AG09319 (cell line): ENCODE data around the gene ATG10.

Source experiments
- DNase-seq: peaks from one replicate; pipeline ENCODE4 v3.0.0-alpha.2; 2010; ENCODE audit warnings: low read depth; ENCODE audit errors: extremely low read depth
- TF ChIP-seq, protein P1 (sequence below): IDR thresholded peaks from 2 replicates; pipeline ENCODE4 v1.5.1; 2011; ENCODE audit warnings: low read depth, mild to moderate bottlenecking, inconsistent platforms, low read length, moderate library complexity

Gene ATG10

DNA sequence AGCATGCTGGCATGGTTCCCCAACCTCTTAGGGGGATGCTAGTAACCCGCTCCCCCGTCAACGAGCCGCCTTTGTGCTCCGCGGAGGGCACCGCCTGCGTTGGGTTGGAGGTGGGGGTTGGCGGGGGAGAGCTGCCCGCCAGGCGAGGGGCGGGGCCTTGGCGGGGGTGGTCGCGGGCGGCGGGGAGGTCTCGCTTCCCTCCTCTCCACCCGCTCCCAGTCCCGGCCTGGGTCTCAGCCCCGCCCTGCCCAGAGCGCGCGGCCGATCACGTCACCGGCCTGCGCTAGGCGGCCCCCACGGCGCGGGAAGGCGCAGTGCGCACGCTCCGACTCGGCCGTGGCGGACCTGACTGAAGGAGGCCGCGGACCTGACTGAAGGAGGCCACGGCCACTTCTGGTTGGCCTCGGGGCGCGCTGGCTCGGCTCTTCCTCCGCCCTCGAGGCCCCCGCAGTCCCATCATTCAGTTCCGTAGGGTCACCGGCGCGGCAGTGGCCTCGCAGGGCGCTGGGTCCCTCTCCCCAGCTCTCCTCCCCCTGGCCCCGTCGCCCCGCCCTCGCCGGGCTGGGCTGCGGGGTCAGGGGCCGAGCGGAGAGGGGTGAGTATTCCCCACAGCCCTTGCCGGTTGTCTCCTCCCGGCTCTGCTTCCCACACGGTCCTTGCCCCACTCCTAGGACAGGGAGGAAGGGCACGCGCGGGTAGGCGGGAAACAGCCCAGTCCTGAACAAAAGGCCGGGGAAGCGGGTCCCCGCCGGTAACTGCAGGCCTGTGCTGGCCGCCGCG is at the start of gene ATG10:
Gene ATG10, plus strand, starts transcription at position 312 of the 780 bp plus-strand sequence. CDS start 15,548 bp downstream, outside the sequence.
- TF ChIP-seq, protein P1, sequence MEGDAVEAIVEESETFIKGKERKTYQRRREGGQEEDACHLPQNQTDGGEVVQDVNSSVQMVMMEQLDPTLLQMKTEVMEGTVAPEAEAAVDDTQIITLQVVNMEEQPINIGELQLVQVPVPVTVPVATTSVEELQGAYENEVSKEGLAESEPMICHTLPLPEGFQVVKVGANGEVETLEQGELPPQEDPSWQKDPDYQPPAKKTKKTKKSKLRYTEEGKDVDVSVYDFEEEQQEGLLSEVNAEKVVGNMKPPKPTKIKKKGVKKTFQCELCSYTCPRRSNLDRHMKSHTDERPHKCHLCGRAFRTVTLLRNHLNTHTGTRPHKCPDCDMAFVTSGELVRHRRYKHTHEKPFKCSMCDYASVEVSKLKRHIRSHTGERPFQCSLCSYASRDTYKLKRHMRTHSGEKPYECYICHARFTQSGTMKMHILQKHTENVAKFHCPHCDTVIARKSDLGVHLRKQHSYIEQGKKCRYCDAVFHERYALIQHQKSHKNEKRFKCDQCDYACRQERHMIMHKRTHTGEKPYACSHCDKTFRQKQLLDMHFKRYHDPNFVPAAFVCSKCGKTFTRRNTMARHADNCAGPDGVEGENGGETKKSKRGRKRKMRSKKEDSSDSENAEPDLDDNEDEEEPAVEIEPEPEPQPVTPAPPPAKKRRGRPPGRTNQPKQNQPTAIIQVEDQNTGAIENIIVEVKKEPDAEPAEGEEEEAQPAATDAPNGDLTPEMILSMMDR = no peak
- peak; percentile 85 for DNase-seq

DNA sequence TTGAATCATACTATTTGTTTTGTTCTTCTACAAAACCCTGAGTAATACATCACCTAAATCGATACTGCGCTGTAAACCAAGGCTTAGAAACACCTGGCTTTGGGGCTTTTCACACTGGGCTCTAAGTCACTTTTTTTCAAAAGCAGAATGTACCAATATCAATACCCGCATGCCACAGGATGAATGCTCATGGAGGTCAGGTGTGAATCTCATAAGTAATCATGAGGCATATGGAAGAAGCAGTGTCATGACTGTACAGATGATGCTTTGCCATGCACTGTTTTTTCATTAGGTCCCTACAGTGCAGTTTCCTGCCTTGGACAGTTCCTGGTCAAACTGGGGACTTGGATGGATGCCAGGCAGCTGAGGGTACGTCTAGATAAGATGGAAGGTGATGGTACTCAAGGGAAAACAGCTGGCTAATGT is 49.0 kb upstream of the ATG10 start:
- TF ChIP-seq, protein P1 = no peak

DNA sequence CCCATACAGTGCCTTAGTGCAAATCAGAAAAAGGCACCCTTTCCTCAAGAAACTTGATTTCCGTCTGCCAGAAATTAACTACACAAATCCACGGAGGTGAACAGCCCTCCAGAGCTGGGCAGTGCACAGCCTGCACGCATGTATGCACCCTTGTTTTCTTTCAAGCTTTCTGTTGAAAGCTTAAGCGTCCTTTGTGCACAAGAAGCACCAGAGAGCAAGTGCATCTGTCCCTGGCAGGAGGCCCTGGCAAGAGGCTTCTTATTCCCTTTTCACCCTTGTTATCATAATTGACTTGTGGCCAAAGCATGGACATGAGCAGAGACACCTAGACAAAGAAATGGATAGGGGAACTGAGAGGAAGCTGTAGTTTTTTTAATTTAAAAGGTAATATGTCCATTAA is 47.4 kb upstream of the ATG10 start:
- DNase-seq = no peak
- TF ChIP-seq, protein P1 = no peak

More for the DNA sequence above, 49.0 kb upstream of the ATG10 start:
- no peak for DNase-seq

DNA sequence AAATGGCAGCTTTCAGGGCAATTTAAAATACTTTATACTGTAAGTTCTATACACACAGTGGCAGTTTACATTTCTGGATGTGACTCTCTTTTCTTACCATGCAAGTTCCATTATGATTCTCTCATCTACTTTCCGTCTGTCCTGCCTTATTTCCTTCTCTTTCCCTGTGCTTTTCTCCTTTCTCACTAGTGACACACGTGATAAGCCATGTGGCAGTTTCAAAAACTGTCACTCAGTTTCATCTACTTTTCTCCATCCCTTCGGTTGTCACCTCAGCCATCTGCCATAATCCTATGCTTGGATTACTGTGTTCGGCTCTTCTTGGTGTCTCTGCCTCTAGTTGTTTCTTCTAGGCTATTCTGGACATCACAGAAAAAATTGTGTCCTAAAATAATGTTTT is 46.8 kb upstream of the ATG10 start:
- no peak for DNase-seq
- TF ChIP-seq, protein P1 = no peak

DNA sequence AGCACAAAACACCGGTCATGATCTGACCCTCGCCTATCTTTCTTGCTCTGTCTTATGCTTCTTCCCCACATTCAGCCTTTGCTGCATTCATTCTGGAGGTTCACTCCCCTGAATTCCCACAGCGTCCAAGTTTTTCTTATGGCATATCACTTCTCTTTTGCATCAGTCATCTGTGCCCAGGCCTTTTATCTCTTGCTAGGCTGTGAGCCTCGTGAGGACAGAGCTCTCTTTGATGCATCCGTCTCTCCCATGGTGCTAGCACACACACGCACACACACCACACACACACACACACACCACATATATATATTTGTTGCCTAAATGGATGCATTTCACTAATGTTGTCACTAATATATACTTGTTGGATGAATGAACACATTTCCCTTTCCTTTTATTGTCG is 45.8 kb upstream of the ATG10 start:
- TF ChIP-seq, protein P1 = no peak

DNA sequence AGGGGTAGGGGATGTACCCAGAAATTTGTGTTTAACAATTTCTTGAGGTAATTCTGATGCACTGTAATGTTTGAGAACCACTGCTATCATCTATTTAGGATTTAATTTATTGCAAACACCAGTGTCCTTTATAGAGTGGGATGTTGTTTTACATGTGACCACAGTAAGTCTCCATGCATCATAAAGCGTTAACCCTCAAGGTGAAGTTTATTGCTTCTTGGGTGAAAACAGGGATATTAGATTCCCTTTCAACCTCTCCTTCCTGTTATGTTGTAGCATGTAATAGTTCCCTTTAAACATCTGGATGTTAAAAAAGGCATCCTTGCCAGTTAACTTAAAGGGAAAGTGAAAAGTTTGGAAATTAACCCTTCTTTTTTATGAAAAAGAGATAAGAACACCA is 35.8 kb upstream of the ATG10 start:
- TF ChIP-seq, protein P1 = no peak
- no peak for DNase-seq

More for the DNA sequence above, 45.8 kb upstream of the ATG10 start:
- no peak for DNase-seq

DNA sequence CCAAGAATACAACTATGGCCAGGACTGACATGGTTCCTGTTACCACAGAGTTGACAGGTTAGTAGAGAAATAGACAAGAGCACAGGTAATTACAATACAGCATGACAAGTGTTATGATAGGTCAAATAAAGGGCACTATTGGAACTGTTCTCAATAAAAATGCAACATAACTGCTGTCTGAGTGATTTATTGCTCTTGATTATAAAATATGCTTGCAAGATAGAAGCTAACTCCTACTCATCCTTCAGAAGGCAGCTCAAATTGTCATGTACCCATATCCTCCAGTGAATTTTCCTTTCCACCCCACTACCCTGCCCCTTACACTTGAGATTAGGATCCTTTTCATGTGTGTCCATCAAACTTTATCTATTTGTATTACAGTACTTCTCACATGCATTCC is 35.1 kb upstream of the ATG10 start:
- DNase-seq = no peak
- TF ChIP-seq, protein P1 = no peak
